ENCODE results near the gene CDK5R2.

CDK5R2 gene

DNA sequence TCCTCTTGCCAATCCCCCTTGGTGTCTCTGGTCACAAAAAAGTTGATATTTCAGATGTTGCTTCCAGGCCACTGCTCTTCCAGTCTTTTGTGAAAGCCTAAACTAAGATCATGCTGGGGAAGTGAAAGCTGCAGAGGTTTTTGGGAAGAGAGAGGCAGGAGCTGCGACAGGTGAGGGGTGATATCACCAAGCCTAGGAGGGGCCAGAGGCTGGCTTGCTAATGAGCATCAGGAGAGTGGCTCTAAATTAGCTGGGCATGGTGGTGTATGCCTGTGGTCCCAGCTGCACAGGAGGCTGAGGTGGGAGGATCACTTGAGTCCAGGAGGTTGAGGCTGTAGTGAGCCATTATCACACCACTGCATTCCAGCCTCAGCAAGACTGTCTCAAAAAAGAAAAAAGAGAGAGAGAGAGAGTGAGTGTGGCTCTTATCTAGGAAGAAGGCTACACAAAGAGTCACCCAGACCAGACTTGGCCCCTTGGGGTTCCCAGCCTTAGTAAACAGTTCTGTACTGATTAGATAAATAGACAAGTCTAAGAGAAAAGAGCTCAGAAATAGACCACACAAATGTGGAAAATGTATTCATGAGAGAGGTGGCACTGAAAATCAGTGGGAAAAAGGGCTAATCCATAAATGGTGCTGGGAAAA is 14.6 kb upstream of the CDK5R2 start:
- no peak overlapping the region for H3K4me3 ChIP-seq (ENCODE audit: low read depth, low read length)
- TF ChIP-seq, protein P1, sequence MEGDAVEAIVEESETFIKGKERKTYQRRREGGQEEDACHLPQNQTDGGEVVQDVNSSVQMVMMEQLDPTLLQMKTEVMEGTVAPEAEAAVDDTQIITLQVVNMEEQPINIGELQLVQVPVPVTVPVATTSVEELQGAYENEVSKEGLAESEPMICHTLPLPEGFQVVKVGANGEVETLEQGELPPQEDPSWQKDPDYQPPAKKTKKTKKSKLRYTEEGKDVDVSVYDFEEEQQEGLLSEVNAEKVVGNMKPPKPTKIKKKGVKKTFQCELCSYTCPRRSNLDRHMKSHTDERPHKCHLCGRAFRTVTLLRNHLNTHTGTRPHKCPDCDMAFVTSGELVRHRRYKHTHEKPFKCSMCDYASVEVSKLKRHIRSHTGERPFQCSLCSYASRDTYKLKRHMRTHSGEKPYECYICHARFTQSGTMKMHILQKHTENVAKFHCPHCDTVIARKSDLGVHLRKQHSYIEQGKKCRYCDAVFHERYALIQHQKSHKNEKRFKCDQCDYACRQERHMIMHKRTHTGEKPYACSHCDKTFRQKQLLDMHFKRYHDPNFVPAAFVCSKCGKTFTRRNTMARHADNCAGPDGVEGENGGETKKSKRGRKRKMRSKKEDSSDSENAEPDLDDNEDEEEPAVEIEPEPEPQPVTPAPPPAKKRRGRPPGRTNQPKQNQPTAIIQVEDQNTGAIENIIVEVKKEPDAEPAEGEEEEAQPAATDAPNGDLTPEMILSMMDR (IDR thresholded peaks at IDR 0.05; ENCODE audit: borderline replicate concordance, insufficient read depth, low read depth, low read length), result no peak

DNA sequence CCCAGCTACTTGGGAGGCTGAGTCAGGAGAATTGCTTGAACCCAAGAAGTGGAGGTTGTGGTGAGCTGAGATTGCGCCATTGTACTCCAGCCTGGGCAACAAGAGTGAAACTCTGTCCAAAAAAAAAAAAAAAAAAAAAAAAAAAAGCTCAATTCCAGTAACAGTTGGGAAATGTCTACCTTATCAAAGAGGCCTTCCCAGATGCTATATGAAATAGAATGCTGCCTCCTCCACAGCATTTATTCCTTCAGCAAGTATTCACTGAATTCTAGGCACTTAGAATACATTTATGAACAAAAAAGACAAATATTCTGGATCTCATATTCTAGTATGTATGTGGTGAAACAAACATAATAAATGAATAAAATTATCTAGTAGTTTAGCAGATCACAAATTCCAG is 12.8 kb upstream of the CDK5R2 start:
- TF ChIP-seq, protein P1 (IDR thresholded peaks at IDR 0.05; ENCODE audit: borderline replicate concordance, insufficient read depth, low read depth, low read length), result no peak
- H3K4me3 ChIP-seq (ENCODE audit: low read depth, low read length), result no peak overlapping the region

DNA sequence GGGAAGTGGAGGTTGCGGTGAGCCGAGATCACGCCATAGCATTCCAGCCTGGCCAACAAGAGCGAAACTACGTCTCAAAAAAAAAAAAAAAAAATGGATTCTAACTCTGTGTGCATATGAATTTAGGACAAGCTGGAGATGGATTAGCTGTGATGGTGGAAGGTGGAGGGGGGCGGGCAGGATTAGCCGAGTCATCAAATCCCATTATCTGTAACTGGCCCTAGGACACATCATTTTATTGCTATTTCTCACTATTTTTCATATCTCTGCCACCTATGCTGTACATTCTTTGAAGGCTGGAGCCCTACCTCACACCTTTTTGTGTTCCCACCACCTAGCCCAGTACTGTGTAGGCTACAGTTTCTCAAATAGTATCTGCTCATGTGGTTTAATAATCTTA is 7.3 kb upstream of the CDK5R2 start:
- TF ChIP-seq, protein P1 (IDR thresholded peaks at IDR 0.05; ENCODE audit: borderline replicate concordance, insufficient read depth, low read depth, low read length), result no peak
- no peak overlapping the region for H3K4me3 ChIP-seq (ENCODE audit: low read depth, low read length)

DNA sequence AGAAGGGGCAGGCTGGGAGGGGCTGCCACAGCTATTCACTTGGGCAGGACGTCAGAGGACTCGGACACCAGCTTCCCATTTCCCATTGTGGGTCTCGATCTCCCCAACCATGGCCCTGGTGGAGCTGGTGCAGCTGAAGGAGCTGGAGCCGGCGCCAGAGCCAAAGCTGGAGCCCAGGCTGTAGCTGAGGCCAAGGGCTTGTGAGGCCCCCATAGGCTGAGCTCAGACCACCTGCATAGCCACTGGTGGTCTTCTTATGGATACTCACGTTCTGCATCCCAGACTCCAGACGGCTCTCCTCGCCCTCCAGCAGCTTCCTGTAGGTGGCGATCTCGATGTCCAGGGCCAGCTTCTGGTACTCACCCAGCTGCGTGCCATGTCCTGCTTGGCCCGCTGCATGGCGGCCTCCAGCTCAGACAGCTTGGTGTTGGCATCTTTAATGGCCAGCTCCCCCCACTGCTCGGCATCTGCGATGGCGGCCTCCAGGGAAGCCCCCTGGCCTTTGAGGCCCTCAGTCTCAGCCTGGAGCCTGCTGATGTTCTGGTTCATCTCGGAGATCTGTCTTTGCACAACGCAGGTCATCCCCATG is 6.0 kb upstream of the CDK5R2 start:
- no peak overlapping the region for H3K4me3 ChIP-seq (ENCODE audit: low read depth, low read length)
- TF ChIP-seq, protein P1 (IDR thresholded peaks at IDR 0.05; ENCODE audit: borderline replicate concordance, insufficient read depth, low read depth, low read length), result no peak

DNA sequence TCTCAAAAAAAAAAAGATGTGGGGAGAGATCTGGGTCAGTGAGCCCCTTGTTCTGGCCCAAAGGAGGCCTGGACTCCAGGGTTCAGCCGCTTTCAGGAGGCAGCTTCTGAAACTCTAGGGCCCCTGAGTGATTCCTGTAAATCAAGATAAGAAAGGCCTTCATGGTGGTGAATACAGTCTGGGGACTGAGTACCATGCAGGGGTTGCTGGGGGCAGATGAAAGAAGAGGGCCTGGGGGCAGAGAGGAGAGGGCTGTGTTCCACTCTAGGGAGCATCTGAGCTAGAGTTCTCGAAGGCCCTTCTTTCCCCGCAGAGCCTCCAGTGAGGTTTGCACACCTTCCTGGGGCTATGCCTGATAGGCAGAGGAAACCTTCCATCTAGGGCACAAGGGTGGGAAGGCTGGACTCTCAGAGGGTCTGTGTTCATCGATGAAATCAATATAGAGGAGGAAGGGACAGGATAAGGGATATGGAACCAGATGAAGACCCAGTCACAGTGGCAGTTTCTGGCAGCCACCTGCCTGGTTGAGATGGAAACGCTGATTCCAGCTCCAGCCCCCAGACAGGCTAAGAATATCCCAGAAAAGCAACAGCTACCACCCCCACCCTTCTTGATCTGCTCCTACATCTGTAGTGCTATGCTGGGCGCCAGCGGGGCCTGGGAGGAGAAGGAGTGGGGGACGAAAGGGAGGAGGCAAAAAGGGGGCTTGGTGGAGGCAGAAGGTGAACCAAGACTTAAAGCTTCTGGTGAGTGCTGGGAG is 4.7 kb upstream of the CDK5R2 start:
- no peak overlapping the region for H3K4me3 ChIP-seq (ENCODE audit: low read depth, low read length)
- TF ChIP-seq, protein P1 (IDR thresholded peaks at IDR 0.05; ENCODE audit: borderline replicate concordance, insufficient read depth, low read depth, low read length), result no peak

DNA sequence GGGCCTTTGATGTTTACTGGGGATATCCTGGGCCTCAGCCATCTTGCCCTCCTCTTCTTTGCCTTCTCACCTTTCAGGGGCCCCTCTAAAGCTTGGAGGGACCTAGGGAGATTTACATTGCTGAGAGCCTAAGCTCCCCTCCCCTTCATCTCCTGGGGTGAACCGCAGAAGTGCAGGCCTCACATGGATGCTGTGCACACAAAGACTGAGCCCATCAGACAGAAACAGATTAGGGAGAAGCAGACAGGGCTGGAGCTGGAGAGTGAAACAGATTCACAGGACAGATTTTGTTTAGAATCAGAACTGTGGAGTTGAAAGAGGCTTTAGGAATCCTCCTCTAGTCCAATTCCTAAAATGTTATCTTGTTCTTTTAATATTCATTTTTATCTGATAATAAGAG is 3.4 kb upstream of the CDK5R2 start:
- TF ChIP-seq, protein P1 (IDR thresholded peaks at IDR 0.05; ENCODE audit: borderline replicate concordance, insufficient read depth, low read depth, low read length), result no peak
- no peak overlapping the region for H3K4me3 ChIP-seq (ENCODE audit: low read depth, low read length)

Measured in GM12875 (cell line).